ENCODE data around the gene HLX. TPM values are rescaled to one million over a fixed set of nuclear protein-coding genes. Genes with fewer than 3 reads are reported as not detected.

Gene HLX
- total RNA-seq, 1 donor from 2014 or later: 18.5 TPM

DNA sequence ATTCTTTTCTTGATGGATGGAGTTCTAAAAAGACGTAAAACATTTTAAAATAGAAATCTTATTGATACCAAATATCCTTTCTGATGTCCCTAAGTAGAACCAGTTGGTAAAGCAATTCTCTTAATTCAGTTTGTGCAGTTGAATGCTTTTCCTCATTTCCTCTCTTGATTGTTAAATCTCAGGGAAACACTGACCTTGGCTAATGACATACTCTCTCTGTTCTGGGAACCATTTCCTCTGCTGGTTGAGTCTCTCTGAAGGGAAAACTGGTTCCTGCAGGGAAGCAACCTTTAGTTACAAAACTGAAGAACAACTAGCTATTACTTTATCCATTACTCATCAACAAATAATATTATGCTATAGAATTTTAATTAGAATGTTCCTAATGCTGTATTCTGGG, 36.7 kb downstream of the HLX start:
- no peaks in the 10 kb centered on the region for H3K9me3 ChIP-seq
- no peaks in the 10 kb centered on the region for H3K27me3 ChIP-seq (ENCODE audit: low read depth)
- H3K4me3 ChIP-seq: no peak overlapping the region
- TF ChIP-seq, protein P1, sequence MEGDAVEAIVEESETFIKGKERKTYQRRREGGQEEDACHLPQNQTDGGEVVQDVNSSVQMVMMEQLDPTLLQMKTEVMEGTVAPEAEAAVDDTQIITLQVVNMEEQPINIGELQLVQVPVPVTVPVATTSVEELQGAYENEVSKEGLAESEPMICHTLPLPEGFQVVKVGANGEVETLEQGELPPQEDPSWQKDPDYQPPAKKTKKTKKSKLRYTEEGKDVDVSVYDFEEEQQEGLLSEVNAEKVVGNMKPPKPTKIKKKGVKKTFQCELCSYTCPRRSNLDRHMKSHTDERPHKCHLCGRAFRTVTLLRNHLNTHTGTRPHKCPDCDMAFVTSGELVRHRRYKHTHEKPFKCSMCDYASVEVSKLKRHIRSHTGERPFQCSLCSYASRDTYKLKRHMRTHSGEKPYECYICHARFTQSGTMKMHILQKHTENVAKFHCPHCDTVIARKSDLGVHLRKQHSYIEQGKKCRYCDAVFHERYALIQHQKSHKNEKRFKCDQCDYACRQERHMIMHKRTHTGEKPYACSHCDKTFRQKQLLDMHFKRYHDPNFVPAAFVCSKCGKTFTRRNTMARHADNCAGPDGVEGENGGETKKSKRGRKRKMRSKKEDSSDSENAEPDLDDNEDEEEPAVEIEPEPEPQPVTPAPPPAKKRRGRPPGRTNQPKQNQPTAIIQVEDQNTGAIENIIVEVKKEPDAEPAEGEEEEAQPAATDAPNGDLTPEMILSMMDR (IDR thresholded peaks at IDR 0.05): no peak
- H3K4me1 ChIP-seq: peaks cover 5% of the 10 kb centered on the region
- ATAC-seq (no peak), DNase-seq (no peak)
- H3K27ac ChIP-seq: no peak overlapping the region
- H3K36me3 ChIP-seq: no peaks in the 10 kb centered on the region
- intact Hi-C loops (cut with DNase I): no loop called here

DNA sequence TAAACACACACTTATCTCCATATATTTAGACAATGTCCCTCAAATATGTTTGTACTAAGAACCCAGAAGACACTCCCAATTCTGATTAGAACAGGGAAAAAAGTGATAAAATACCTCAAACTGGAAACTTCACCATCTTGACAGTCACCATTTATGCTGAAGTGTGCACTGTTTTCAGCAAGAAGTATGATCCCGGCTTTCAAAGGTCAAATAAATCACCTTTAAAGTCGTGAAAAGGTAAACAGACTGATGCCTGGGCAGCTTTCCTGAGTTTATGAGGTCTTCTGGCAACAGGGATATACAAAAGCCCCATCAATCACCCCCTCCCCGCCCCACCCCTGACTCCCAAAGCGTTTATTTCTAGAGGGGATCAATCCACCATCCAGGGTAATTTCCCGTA, 37.9 kb downstream of the HLX start:
- H3K9me3 ChIP-seq: no peaks in the 10 kb centered on the region
- intact Hi-C loops (cut with DNase I): no loop called here
- DNase-seq (no peak), ATAC-seq (no peak)
- no peaks in the 10 kb centered on the region for H3K27me3 ChIP-seq (ENCODE audit: low read depth)
- no peaks in the 10 kb centered on the region for H3K36me3 ChIP-seq
- TF ChIP-seq, protein P1 (IDR thresholded peaks at IDR 0.05): no peak
- H3K27ac ChIP-seq: no peak overlapping the region
- H3K4me3 ChIP-seq: no peak overlapping the region
- peaks cover 5% of the 10 kb centered on the region for H3K4me1 ChIP-seq

DNA sequence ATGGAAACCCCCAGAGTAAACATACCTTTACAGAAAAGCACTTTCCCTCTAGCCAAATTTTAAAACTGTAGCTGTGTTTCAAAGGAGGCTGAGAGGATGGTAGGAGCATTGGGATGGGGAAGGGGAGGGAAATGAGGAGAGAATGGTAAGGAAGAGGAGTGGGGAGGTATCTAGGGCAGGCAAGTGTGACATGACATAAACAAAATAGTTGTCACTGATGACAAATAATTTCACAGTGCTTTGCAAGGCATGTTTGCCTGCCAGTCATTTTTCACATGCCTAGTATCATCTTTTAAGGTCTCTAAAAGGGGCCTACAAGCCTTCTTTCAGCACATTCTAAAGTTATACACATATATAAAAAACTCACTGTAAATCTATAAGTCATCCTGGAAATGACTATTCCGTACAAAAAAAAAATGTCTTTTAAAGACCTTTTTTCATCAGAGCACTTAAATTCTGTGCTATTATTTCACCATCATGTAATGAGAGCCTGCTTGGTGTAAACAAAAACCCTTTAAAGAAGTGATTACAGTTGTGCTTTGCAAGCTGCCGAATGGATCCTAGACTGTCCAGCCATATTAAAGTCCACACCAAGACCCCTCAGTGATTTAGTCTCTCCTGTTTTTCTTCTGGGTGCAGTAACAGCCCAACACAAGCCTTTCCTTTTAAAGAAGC, 38.4 kb downstream of the HLX start:
- H3K27ac ChIP-seq: no peak overlapping the region
- H3K4me1 ChIP-seq: peaks cover 5% of the 10 kb centered on the region
- no peak overlapping the region for H3K4me3 ChIP-seq
- H3K27me3 ChIP-seq (ENCODE audit: low read depth): no peaks in the 10 kb centered on the region
- TF ChIP-seq, protein P1 (IDR thresholded peaks at IDR 0.05): no peak
- H3K36me3 ChIP-seq: no peaks in the 10 kb centered on the region
- ATAC-seq (no peak), DNase-seq (no peak)
- intact Hi-C loops (cut with DNase I): no loop called here
- H3K9me3 ChIP-seq: no peaks in the 10 kb centered on the region

DNA sequence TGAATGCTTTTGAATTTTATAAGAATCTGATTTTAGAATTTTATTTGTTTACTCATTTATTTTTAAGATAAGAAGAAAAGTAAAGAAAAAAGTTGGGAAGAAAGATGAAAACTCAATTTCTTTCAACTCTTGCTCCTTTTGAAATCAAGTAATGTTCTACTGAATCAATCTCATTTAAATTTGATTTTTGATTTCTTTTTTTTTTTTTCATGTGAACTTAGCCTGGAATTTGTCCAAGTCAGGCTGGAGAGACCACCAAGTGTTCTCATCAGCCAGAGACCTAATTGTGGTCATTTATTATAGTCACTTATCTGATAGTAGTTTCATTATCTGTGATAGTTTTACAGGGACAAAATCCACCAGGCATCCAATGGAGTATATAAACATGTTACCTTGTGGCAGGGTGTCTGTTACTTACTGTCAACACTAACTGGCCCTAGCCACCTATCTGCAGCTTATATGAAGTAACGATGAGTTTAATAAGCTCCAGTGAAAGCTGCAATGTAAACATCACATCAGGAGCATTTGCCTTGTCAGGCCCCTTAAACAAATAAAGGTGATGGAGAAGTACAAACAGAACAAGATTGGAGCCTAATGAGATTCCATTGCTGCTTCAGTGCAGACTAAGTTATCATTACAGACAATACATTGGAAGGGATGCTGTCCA, 39.2 kb downstream of the HLX start:
- Histone ChIP-seq H3K27me3 (ENCODE audit: low read depth) (no peaks in the 10 kb centered on the region), H3K27ac (no peak overlapping the region), H3K9me3 (no peaks in the 10 kb centered on the region), H3K4me3 (no peak overlapping the region), H3K4me1 (peaks cover 5% of the 10 kb centered on the region), H3K36me3 (no peaks in the 10 kb centered on the region)
- ATAC-seq: no peak
- intact Hi-C loops (cut with DNase I): no loop called here
- DNase-seq: no peak
- TF ChIP-seq, protein P1 (IDR thresholded peaks at IDR 0.05): no peak

DNA sequence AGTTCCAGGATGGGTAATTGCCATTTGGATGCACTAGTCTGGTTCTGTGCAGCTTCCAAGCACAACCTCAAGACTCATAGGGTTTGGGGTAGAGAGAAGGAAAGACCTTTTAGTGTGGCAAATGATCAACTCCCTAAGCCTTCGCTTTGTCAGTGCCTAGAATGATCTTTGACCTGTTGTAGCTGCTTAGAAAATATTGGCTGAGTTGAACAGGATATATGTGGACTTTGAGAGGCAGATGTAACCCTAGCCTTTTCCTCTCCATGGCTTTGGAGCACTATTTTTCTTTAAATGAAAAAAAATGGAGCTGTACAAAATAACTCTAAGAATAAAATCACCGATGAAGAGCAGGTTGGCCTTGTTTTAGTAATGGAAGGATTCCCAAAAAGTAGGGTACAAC, 41.7 kb downstream of the HLX start:
- H3K36me3 ChIP-seq: no peaks in the 10 kb centered on the region
- H3K27me3 ChIP-seq (ENCODE audit: low read depth): no peaks in the 10 kb centered on the region
- TF ChIP-seq, protein P1 (IDR thresholded peaks at IDR 0.05): no peak
- DNase-seq: no peak
- ATAC-seq: no peak
- H3K27ac ChIP-seq: no peak overlapping the region
- no peak overlapping the region for H3K4me3 ChIP-seq
- no peaks in the 10 kb centered on the region for H3K4me1 ChIP-seq
- intact Hi-C loops (cut with DNase I): no loop called here
- no peaks in the 10 kb centered on the region for H3K9me3 ChIP-seq
